ENCODE measurements around the gene RCAN2.
"Not testable (repeated sequence)": the region's sequence is repeated elsewhere in the genome, so short reads cannot be mapped to it uniquely, and the experiment has no call there.

RCAN2 gene

DNA sequence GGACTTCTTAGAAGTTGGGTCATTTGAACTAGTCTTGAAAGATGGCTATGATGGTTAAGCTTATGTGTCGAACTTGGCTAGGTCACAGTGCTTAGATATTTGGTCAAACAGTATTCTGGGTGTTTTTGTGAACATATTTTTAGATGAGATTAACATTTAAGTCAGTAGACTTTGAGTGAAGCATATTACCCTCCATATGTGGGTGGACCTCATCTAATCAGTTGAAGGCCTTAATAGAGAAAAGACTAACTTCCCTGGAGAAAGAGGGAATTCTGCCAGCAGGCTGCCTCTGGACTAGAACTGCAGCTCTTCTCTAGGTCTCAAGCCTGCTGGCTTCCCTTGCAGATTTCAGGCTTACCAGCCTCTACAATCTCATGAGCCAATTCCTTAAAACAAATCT lies 76.9 kb downstream of the RCAN2 start:
- H3K4me3 ChIP-seq (ENCODE audit: low read depth, low read length), result no peak overlapping the region
- no peak for TF ChIP-seq CTCF (IDR thresholded peaks at IDR 0.05; ENCODE audit: low read depth, low read length)

- no peak for TF ChIP-seq CTCF (IDR thresholded peaks at IDR 0.05; ENCODE audit: low read depth, low read length)
- no peak overlapping the region for H3K4me3 ChIP-seq (ENCODE audit: low read depth, low read length)
Observed at GRCh38 chr6:46412662-46413061, 78.6 kb downstream of the RCAN2 start.

DNA sequence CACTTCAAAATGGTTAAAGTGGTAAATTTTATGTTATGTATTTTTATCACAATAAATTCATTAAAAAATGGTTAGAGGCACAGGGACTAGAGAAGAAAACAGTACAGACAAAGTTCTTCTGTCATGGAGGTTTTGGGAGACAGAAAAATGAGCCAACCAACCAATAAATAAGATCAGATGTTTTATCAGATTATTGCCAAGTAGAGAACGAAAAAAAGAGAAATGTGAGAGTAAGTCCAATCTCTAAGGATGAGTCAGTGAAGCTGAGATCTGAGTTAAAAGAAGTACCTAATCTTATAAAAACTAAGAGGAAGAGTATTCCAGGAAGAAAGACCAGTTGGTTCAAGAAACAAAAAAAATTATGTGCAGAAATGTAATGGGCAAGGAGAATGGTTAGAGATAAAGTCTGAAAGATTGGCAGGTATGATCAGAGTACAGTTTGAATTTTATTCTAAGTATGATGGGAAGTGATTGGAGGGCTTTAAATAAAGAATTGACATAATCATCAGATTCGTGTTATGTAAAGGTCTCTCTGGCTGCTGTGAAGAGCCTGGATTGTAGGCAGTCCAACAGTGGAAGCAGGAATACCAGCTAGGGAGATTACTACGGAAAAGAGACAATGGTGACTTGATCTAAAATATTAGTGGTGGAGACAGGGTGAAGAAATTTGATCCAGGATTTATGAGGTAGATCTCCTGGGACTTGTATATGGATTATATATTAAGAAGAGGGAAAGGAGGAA lies 79.6 kb downstream of the RCAN2 start:
- TF ChIP-seq CTCF (IDR thresholded peaks at IDR 0.05; ENCODE audit: low read depth, low read length), result no peak
- H3K4me3 ChIP-seq (ENCODE audit: low read depth, low read length), result no peak overlapping the region

- no peak overlapping the region for H3K4me3 ChIP-seq (ENCODE audit: low read depth, low read length)
- no peak for TF ChIP-seq CTCF (IDR thresholded peaks at IDR 0.05; ENCODE audit: low read depth, low read length)
Observed at GRCh38 chr6:46410334-46410953, 80.8 kb downstream of the RCAN2 start.

- no peak for TF ChIP-seq CTCF (IDR thresholded peaks at IDR 0.05; ENCODE audit: low read depth, low read length)
- no peak overlapping the region for H3K4me3 ChIP-seq (ENCODE audit: low read depth, low read length)
Observed at GRCh38 chr6:46407776-46408530, 83.3 kb downstream of the RCAN2 start.

- no peak overlapping the region for H3K4me3 ChIP-seq (ENCODE audit: low read depth, low read length)
- TF ChIP-seq CTCF (IDR thresholded peaks at IDR 0.05; ENCODE audit: low read depth, low read length), result no peak
Observed at GRCh38 chr6:46407246-46407645, 84.0 kb downstream of the RCAN2 start.

- not testable (repeated sequence) for H3K4me3 ChIP-seq (ENCODE audit: low read depth, low read length)
Observed at GRCh38 chr6:46405620-46406180, 85.5 kb downstream of the RCAN2 start.
